AG08395 (cell line): ENCODE results near the gene TBC1D7.

Experiments used
- DNase-seq: peaks from one replicate; pipeline ENCODE4 v3.0.0; 2012; ENCODE audit warnings: mixed read lengths, low spot score

Gene TBC1D7

DNA sequence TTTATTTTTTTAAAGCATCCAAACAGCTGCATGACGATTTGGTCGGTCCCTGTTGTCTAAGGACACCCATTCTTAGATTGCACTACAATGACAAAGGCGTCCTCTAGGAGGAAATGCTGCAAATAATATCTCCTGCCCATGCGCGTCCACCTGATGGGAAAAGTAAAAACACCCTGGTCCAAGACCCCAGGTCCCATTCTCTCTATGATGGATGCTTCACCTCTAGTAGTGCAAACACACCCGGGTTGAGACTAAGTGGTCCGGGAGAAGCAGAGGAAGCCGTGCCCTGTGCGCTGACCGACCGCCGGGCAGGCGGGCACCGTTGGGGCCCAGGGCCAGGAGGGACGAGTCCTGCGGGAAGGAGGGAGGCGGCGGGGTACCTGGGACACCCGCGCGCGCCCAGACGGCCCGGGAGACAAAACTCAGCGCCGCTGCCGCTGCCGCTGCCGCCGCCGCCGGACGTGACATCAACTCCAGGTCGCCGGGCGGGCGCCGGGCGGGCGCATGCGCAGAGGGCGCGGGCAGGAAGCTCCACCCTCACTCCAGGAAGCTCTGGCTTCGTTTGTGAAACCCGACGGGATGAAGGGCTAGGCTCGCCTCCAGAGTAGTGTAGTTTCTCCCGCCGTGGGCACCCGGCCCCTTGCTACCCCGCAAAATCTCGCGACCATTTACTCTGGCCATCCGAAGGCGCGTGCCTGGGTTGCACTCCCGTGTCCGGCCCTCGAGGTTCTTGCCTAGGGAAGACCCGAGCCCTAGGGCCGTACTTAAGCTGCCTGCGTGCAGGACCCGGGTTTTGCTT lies at the start of gene TBC1D7:
Gene TBC1D7 (minus strand): TSS at position 462 of the 799 bp plus-strand sequence. CDS start 1,639 bp downstream, outside the sequence.
- peak; percentile 97 for DNase-seq

DNA sequence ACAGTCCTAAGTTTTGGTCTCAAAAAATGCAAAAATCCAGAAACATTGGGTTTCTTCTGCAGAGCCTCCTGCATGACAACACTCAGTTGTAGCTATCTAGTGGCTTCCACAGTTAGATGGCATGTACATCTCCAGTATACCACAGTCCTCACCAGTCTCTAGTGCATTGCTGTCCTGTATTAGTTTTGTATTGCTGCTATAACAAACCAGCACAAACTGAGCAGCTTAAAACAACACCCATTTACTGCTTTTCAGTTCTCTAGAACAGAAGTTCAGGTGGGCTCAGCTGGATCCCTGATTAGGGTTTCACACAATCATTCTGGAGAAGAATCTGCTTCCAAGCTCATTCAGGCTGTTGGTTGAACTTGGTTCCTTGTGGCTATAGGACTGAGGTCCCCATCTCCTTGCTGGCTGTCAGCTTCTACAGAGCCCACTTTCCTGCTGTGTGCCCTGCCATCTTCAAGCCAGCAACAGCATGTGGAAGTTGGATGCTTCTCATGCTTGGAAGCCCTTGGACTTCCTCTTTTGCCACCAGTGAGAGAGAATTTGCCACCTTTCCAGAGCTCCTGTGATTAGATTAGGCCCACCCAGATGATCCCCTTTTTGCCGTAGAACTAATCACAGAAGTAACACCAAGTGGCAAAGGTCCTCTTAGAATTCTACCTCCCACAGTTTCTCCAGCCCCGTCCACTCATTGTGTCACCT lies 48.9 kb upstream of the TBC1D7 start:
- DNase-seq = no peak

DNA sequence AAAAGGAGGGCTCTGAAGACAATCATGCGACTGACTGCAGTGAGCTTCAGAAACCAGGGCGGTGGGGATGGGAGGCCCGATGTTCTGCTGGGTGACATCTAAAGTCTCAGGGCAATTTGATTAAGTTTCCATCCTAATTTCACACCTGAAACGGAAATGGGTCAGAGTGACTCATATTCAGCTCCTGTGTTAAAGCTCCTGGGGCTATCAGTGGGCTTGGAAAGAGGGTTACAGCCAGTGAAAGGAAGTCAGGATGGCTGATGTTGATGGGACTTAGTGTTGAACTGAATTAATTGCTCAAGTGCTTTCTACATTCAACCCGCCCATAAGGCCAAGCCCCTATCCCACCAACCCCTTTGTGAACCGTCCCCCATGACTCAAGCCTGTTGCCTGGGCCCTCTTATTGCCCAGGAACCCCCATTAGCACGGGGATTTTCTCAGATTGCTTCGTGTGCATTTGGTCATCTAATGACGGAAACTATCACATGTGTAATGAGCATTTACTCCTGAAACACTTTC lies 47.1 kb upstream of the TBC1D7 start:
- DNase-seq = no peak

DNA sequence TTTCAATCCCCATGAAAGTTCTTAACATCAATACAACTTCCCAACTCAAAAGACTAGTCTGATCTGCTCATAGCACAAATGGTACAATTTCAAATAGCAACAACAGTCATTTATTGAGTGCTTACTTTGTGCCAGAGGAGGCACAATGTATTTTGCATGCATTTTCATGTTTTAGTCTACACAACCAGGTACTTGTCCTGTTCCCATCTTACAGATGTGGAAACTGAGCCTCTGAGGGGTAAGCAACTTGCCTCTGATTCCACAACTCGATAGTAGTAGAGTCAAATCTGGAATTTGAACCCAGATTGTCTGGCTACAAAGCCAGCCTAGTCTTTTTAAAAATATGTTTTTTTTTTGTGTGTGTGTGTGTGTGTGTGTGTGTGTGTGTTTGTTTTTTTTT lies 45.6 kb upstream of the TBC1D7 start:
- DNase-seq = no peak

DNA sequence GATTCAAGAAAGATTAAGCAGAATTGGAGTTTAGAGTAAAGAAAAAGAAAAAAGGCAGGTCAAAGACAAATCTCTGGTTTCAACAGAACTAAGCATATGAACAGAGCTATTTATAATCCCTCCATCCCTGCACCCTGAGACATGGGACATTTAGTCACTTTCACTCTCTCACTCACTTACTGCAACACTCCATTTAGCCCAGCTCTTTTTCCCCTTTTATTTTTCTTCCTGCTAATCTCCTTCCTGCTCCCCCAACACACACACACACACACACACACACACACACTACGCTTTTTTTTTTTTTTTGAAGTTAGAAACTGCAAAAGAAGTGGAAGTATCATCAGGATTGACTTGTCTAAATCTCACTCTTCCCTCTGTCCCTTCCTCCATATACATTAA lies 45.1 kb upstream of the TBC1D7 start:
- DNase-seq = no peak

DNA sequence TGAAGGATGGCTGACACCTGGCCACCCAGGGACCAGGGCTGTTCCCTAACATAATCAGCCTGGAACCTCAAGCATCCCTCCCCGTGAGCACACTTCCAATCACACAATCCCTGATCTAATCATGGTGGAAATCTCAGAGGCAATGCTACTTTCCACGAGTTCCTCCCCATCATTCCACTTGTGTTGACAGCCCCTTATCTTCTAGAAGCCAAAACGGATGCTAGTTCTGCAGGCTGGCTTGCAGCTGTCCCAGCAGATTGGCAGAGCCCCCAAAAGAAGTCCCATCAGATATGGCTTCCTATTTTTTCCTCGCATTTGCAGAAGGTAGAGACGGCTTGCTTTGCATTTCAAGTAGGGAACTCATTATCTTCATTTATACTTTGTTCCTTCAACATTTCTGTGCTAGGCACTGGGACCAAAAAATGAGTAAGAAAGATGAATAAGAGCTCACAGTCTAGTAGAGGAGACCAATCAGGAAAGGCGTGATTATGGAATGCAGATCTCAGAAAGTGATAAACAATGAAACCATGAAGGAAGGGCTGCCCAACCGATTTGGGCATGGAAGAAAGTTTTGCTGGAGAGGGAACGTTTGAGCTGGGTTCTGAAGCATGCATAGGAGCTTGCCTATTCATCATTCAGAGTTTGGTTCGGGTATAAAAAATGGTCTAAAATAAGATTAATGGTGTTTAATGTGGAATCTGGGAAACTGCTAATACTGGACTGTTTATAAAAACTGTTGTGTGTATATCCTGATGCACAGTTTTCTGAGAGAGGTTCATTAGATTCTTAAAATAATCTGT lies 44.6 kb upstream of the TBC1D7 start:
- no peak for DNase-seq

DNA sequence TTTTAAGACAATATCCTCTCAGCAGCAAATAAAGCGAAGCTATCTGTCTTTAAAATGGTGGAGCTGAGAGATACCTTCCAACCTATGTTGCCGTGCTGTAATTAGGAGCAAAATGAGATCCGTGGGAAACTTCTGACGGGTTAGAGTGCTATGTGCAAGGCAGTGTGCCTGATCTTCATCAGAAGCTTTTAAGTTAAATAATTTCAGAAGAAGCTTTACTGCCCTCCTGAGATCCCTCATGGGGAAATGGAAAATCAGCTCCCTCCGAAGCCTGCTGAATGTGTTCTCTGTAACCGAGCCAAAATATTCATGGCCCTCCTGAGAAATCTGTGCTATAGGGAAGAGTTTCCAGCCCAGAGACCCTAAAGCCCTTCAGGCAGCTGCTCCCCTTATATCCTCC lies 43.7 kb upstream of the TBC1D7 start:
- no peak for DNase-seq

DNA sequence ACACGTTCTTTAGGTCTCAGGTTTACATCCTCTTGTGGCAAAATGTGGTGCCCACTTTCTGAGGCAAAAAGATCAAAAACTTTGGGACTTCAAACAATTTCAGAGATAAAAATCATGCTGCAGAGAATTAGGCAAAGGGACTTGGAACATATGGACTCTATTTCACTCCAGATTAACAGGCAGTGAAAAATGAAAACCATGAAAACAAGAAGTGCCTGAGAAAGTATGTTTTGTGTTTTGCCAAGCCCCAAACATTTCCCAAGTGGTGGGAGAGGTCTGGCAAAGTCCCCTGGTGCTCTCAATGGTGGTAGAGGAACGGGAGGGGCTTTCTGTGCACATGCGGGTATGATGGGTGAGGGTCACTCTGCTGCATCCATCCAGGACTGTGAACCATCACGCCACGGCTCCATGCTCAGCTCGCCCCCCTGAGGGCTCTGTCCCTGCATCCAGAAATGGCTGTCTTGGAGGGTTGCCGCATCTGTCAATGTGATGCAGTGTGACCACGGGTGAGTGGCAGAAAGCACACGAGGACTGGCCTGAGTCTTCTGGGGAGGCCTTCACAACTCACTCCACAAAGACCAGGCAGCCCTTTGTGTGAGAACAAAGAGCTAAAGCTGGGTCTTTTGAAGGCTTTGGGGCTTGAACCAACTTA lies 43.2 kb upstream of the TBC1D7 start:
- DNase-seq = peak; percentile 9

DNA sequence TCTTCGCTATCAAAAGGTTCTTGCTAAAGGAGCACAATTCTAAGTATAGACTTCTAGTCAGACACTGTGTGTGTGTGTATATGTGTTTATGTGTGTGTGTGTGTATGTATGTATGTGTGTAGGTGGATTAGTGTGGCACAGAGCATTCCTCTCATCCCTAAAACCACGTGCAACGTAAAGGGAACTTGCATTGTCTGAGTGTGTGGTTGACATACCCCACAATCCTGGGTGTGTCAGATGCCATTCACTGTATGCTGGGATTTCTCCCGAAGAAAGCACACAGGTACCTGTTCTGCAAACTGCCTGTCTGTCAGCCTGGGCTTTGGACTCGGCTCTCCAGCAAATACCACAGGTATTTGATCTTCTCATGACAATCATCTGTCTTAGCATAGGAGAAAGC lies 42.3 kb upstream of the TBC1D7 start:
- DNase-seq = no peak

DNA sequence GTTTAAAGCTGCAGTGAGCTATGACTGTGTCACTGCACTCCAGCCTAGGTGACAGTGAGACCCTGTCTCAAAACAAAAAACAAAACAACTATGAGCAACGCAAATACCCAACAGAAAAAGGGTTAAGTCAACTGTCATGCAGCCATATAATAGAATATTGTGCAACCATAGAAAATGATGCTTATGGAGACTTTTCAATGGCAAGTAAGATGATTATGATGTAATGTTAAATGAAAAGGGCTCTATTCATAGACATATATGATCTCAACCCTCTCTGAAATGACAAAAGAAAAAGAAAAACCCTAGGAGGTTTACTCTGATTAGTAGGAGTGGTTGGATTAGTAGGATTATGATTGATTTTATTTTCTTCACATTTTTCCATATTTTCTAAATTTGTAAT lies 41.3 kb upstream of the TBC1D7 start:
- no peak for DNase-seq

DNA sequence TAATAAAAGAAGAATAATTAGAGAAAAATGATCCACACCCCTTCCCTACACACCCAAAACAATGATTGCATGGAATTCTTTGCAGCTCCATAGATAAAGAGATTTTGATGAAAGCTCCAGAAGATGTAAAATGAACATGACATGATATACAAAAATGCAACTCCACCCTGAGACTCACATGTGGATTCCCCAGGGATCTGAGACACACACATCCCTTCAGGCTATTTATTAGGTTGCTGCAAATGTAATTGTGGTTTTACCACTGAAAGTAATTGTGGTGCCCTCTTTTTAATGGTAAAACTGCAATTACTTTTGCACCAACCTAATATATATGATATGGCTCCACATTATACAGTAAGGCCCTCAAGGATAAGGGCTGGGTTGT lies 40.4 kb upstream of the TBC1D7 start:
- DNase-seq = peak; percentile 55

DNA sequence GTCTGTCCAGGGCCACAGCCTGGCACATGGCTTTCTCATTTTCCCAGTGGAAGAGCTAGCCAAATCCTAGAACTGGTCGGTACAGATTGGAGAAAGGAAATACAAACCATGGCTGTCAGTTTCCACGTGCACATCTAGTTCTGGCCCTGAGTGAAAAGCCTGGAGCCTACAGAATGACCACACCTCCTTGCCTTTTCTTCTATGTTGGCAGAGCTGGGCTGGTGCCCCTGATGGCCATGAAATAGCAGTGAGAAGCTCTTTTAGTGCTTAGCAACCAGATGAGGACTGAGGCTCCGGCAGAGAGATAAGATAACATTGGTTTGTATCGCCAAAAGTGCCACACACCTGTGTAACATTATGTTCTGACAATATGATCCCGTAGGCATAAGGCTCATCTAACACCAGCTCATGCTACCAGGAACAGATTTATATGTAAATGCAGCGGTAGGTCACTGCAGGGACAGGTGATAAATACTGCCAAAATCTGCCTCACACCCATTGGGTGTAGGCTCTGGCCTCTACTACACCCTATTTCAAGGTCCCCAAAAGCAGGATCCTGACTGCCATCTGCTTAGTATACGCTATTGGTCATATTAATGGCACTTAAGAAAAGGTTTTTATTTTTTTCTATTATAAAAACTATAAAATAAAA lies 39.9 kb upstream of the TBC1D7 start:
- no peak for DNase-seq

DNA sequence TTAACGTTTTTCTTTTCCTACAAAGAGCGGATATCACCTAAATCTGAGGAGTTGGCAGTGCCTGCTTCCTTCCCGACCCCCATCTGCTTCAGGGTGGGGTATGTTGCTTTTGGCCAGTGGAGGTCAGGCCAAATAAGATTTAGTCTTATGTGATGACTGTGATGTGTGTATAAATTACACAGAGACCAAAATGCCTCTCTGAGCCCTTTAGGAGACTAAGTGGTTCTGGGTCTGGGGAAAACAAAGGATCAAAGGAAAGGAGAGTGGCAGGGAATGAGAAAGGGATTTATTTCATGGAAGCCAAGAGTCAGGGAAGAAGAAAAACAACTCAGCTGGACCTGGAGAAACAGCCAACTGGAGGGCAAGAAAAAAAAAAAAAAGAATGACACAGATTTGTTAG lies 39.1 kb upstream of the TBC1D7 start:
- DNase-seq = no peak

DNA sequence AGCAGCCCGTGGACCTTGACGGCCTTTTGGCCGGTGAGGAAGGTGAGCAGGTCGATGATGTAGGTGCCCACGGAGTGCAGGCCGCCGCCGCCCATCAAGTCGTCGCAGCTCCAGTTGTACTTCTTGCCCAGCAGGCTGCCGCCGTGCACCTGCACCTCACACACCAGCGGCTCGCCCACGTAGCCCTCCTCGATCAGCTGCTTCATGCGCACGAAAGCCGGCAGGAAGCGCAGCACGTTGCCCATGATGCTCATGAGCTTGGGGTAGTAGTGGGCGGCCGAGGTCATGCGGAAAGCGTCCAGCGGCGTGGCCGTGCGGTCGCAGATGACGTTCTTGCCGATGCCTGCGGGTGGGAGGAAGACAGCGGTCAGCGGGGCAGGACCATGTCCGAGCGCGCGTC lies 37.0 kb upstream of the TBC1D7 start:
- DNase-seq = no peak

DNA sequence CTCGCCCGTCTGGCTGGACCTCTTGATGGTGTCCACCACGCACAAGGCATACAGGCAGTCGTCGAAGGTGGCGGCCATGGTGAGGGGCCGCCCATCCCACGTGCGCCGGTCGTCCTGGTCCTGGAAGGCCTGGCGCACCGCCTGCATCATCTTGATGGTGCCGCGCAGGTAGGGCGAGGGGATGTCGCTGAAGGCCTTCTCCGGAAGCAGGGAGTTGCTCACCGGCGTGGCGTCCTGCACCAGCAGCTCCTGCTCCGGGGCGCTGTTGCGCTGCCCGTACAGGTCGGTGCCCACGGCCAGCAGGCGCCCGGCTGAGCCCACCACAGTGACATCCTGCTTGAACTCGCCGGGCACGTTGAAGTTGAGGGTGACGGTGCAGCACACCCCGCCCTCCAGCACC lies 36.5 kb upstream of the TBC1D7 start:
- DNase-seq = no peak

DNA sequence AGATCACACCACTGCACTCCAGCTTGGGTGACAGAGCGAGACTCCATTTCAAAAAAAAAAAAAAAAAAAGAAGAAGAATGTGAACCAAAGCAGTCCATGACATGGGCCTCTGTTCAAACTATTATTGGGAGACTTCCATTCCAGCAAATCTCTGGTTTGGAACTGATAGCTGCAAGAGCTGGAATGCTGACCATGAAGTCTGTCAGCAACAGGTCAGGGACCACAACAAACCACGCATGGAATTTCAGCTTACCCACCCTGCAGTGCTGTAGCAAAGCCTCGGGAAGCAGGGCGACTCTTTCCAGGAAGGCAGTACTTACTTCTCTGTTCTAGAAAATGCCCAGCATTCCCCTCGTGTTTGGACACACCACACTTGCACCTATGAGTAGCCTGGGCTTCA lies 34.1 kb upstream of the TBC1D7 start:
- no peak for DNase-seq

DNA sequence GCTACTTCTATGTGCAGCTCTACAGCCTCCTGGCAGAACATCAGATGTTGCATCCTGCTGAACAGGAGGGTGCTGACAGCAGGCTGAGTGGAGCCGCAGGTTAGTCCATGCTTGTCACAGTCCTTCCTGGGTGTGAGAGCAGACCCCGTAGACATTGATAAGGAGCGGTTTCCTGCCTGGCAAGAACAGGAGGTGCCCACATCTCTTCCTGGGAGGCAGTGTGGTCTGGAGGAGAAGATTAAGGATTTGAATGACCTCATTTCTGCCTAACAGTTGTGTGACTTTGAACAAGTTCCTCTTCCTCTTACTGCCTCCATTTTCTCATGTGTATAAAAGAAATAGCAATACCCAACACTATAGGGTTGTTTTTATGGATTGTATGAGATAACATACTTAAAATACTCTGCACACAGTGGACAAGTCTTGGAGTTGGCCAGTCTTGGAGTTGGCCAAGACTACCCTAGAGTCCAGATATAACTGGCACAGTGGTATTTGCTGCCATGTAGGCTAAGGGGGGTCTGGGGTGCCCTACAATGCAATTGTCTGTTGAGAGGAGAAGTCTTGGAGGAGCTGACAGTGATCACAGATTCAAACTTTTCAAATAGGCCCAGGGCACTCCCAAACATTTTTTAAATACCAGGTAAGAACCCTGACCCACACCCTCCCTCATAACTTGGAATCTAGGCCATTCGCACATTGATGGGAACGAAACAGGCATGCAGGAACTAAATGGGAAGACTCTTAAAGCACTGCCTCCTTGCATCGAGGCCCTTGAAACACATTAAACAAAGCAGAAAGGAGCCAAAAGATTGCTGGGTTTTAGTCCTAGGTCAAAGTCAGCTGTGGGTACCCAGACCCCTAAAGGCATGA lies 32.6 kb upstream of the TBC1D7 start:
- DNase-seq = no peak

DNA sequence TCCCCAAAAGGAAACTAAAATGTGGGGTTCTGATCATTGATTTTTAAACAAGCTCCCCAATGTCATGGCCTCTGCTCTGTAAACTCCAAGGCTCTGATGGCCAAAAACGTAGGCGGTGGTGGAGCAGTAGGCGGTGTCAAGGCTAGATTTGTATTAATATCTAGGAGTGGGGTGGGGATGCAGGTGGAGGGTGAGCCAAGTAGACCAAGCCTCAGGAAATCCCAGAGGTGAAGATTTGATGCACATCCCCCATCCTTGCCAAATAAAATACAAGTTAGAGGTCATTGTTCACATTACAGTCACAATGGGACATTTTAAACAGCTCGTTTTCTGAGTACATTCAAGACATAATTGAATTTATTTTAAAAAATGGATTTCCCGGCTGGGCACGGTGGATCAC lies 30.9 kb upstream of the TBC1D7 start:
- DNase-seq = no peak

DNA sequence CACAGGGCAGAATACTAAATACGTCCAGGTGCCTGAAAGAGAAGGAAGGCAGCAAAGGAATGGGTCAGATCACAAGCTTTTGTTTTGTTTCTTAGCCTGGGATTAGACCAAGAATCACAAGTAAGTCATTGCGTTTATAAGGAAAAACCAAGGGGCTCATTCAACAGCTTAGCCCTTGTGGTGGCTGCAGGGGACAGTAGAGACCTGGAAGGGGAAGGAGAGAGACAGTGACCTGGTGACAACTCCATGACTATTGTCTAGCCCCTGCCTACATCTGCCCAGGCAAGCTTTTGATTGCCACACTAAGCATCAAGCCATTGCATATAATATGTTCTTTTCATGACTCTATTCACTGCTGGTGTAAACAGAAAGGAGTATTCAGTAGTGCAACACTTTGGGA lies 30.2 kb upstream of the TBC1D7 start:
- no peak for DNase-seq

DNA sequence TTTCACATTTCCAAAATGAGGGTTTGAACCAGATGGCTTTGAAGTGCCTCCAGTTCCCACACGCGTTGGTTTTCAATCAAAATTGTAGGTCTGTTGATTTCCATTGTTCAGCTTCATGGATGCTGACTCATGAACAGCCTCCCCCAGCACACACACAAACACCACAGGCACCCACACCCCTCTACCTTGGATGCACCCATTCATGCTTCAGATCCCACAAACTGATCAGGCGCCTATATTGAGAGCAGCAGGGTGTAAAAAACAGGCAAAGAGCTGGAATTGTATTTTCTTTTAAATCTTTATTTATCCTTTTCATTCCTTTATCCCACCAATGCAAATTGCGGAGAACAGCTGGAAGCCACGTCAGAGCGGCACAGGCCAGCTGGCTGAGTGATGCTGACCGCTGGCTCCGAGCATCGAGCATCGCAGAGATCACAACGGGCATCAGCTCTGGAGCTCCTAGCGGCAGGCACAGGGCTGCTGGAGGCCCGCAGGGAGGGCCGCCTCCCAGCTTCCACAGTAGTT lies 29.3 kb upstream of the TBC1D7 start:
- DNase-seq = peak; percentile 35
